NOMO-1 (cell line): ENCODE results near the gene SLC30A2.

Experiments used
- DNase-seq, 2 experiments: peaks; one replicate each; lab custom pipeline; 2025; ENCODE audit not compliant: unreplicated experiment in 2 of 2; lab: John Stamatoyannopoulos, UW

The SLC30A2 gene

GRCh38 chr1:26025060-26025459 lies 20.9 kb downstream of the SLC30A2 start:
- DNase-seq = no peak

- no peak for DNase-seq
Observed at GRCh38 chr1:26023826-26024225, 22.1 kb downstream of the SLC30A2 start.

- DNase-seq = no peak
Observed at GRCh38 chr1:26023009-26023408, 22.9 kb downstream of the SLC30A2 start.

GRCh38 chr1:26022404-26022779 lies 23.5 kb downstream of the SLC30A2 start:
- no peak for DNase-seq

GRCh38 chr1:26021647-26022403 lies 24.1 kb downstream of the SLC30A2 start, which contains the start of gene EXTL1:
TSS of gene EXTL1 (plus strand) at chr1:26021775. CDS start at chr1:26022647, 872 bp downstream.
- DNase-seq = no peak

GRCh38 chr1:26020941-26021646 lies 24.8 kb downstream of the SLC30A2 start:
- no peak for DNase-seq

GRCh38 chr1:26020330-26020768 lies 25.6 kb downstream of the SLC30A2 start:
- DNase-seq = no peak

- DNase-seq = peak; percentile 36 to 48
Observed at GRCh38 chr1:26019641-26020315, 26.1 kb downstream of the SLC30A2 start.

GRCh38 chr1:26017606-26018005 lies 28.3 kb downstream of the SLC30A2 start:
- no peak for DNase-seq

- no peak for DNase-seq
Observed at GRCh38 chr1:26016953-26017545, 28.9 kb downstream of the SLC30A2 start.

GRCh38 chr1:26016258-26016952 lies 29.5 kb downstream of the SLC30A2 start:
- no peak for DNase-seq

GRCh38 chr1:26015358-26015757 lies 30.6 kb downstream of the SLC30A2 start:
- DNase-seq = peak; percentile 51 to 77

GRCh38 chr1:26014179-26014578 lies 31.7 kb downstream of the SLC30A2 start:
- no peak for DNase-seq

- DNase-seq = no peak
Observed at GRCh38 chr1:26012864-26013263, 33.1 kb downstream of the SLC30A2 start.

GRCh38 chr1:26010825-26011224 lies 35.1 kb downstream of the SLC30A2 start:
- DNase-seq = no peak

GRCh38 chr1:26009796-26010447 lies 36.0 kb downstream of the SLC30A2 start:
- DNase-seq = no peak

GRCh38 chr1:26006710-26007109 lies 39.2 kb downstream of the SLC30A2 start:
- no peak for DNase-seq

- DNase-seq = no peak
Observed at GRCh38 chr1:26005434-26006105, 40.3 kb downstream of the SLC30A2 start.

GRCh38 chr1:26003756-26004155 lies 42.2 kb downstream of the SLC30A2 start:
- peak in 1 of 2 experiments; percentile 27 for DNase-seq
